GM21737 (cell line): ENCODE measurements around the gene ANKS6.

Source experiments
- ATAC-seq: cut with Tn5 transposase; IDR thresholded peaks from one replicate; pipeline ENCODE4 v1.9.1; 2021; ENCODE audit warnings: mild to moderate bottlenecking, moderate library complexity; ENCODE audit not compliant: unreplicated experiment

Gene ANKS6

DNA sequence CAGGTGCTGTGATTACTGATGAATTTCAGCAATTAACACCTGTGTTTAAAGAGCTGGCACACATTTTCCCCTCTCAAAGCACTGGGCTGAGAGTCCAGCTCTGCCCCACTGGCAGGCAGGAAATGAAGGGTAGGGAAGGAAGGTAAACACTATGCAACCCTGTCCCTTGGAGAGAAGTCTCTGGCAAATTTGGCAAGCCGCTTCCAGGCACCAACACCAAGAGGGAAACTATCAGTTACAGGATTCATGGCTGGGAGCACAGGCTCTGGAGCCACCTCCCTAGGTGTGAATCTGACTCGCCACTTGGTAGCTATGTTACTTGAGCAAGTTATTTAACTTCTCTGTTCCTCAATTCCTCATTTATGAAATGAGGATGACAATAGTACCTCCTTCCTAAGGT, 3.3 kb downstream of the ANKS6 start:
- no peak for ATAC-seq

GRCh38 chr9:98791608-98792490, 4.5 kb downstream of the ANKS6 start:
- no peak for ATAC-seq

- peak; percentile 57 for ATAC-seq
Measured at GRCh38 chr9:98790842-98791607, 5.3 kb downstream of the ANKS6 start.

GRCh38 chr9:98790134-98790841, 6.1 kb downstream of the ANKS6 start:
- ATAC-seq, result no peak

DNA sequence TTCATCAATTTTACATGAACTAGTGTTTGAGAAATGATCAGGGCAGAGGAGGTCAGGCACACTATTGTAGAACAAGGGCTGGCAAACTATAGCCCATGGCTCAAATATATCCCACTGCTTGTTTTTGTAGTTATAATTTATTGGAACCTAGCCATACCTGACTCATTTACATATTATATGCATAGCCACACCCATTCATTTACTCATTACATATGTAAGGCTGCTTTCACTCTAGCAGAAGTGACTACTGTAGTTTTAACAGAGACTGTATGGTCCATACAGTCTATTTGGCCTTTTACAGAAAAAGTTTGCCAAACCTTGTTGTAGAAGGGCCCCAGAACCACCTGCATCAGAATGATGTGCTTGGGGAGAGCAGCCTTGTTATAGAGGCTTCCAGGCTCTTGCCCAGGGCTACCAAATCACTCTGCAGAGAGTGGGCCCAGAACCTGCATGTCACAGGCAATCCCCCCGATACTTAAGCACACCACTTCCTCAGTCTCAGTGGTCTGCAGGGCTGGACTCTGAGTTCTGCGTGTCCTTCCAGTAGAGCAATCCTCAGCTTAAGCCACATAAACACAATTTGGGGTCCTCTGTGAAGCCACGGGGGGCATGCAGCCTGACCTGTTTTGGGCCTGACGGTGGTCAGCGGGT, 6.7 kb downstream of the ANKS6 start:
- ATAC-seq, result no peak

- ATAC-seq, result no peak
Measured at GRCh38 chr9:98787766-98788335, 8.5 kb downstream of the ANKS6 start.

DNA sequence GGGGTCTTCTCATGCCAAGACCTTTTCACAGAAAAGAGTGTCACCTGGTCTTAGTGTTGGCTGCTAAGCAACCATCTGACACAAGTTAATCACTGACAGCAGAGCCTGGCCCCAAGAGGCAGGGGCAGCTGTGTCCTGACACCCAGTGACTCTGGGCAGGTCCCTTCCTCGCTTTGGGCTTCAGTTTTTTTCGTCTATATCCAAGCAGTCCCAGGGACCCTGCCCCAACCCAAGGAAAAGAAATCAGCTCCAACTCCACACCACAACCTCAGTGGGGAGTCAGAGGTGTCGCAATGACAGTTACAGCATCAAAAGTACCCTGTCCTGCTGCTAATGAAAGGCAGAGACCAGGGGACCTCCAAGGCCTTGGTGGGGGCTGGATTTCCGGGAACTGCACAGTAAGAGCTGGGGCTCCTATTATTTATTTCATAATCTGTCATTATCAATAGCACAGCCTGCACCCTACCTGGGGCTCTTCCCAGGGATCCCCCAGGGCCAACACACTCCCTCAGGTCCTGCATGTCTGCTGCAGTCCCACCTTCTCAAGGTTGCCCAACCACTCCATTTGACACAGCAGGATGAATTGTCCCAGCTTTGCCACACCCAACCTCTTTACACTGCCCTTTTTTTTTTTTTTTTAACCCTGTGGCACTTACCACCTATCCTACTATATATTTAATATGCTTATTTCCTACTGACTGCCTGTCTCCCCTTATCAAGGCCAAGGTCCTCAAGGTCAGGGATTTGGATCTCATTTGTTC, 9.4 kb downstream of the ANKS6 start:
- no peak for ATAC-seq

GRCh38 chr9:98784831-98785806, 11.2 kb downstream of the ANKS6 start:
- ATAC-seq, result no peak

GRCh38 chr9:98783518-98784226, 12.7 kb downstream of the ANKS6 start:
- no peak for ATAC-seq

- ATAC-seq, result no peak
Measured at GRCh38 chr9:98781588-98782383, 14.6 kb downstream of the ANKS6 start.

DNA sequence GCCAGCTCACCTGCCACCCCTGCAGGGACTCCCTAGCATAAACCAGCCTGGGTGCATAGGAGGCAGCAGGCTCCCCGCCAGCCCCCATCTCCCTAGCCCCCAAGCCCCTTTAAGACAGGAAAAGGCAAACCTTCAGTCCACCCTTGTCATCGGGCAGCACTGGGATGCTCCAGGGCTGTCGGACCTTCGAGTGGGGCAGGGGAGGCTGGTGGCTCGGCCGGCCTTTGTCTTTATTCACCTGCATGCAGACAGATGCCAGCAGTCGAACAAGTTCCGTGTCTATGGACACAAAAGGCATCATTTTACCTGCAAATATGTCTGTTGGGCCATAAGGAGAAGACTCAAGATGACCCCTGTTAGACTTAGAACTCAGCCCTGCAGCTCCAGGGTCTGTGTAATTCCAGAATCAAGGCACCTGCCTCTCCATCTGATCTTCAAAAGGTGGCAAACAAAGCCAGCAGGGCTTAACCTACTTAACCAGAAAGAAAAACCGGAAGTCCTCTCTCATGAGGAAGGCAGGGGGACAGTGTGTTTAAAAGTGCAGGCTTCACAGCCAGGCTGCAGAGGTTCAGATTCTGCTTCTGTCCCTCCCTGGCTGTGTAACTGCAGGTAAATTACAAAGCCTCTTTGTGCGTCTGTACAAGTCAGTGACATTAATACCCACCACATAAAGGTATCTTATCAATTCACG, 16.2 kb downstream of the ANKS6 start:
- ATAC-seq, result no peak

DNA sequence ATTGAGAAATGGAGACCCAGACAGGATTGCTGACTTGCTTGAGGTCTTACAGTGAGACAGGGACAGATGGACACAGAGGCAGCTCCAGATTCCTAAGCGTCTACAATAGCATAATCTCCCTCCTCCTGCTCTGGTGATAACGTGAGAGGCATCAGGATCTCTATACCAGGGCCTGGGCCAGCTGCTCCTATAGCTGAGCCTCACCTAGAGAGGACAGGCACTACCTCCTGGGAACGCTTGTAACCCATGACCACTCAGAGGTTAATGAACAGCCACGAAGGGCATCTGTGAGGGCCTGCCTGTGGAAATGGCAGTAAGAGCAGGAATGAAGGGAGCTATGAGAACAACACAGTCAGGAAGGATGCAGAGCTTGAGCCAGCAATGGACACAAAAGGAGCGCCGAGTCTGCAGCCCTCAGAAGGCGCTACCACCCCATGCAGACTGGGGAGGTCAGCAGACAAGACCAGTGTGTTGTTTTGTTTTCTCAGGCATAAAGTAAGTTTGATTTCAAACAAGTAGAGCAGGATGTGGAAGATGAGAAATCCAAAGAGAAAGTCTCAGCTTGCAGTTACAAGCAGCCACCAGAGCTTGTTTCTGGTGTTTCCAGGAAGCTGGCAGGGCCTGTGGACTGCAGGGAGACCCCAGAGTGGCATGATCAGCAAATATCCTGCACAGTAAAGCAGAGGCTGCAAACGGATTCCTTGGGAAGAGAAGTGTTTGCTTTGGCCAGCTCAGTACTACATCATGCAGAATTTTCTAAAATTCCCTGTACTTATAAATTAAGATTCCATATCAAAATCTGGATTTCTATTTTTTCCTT, 17.4 kb downstream of the ANKS6 start:
- no peak for ATAC-seq

DNA sequence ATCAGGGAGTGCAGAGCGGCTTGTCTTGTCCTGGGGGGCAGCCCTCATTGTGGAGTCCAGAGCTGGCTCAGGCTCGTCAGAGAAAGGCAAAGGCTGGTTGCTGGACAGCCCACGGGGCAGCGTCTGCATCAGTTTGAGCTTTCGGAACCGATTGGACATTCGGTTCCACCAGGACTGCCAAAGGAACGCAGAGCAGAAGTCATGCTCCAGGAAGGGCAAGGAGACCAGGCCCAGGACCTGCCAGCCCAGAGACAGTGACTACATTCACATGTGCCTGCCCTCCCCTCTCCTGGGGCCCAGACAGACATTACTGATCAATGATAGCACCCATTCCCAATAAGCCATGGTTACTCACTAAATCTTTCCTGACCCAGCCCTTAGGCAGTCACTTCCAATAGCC, 18.1 kb downstream of the ANKS6 start:
- no peak for ATAC-seq

GRCh38 chr9:98777618-98778017, 18.7 kb downstream of the ANKS6 start:
- no peak for ATAC-seq

GRCh38 chr9:98775831-98776441, 20.4 kb downstream of the ANKS6 start:
- no peak for ATAC-seq
